Measurements from ENCODE around the gene CDK5R2.
"Not testable (repeated sequence)": the region's sequence is repeated elsewhere in the genome, so short reads cannot be mapped to it uniquely, and the experiment has no call there.

The CDK5R2 gene

GRCh38 chr2:218959141-218959731 is at the start of gene CDK5R2:
TSS of gene CDK5R2 (plus strand) at chr2:218959666. CDS start at chr2:218959821, 155 bp downstream.
- peak; percentile 96 for DNase-seq (ENCODE audit: low spot score)

DNA sequence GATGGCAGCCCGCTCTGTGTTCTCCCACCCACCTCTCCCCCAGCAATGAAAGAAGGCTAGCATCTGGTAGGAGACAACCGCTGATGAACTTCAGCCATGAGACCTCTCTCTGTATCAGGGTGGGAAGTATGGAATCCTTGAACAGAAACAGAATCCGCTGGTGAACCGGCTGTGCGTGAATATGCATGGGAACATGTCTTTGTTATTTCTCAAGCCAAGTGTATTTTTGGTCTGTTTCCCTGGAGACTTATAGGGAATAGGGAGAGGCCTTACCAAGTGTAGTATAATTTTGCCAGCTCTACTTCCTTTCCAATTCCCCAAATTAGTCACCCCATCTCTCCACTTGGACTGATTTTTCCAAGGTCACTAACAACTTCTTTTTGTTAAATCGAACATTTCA is 48.7 kb upstream of the CDK5R2 start:
- no peak for DNase-seq (ENCODE audit: low spot score)

GRCh38 chr2:218920504-218920903 is 39.0 kb upstream of the CDK5R2 start:
- DNase-seq (ENCODE audit: low spot score): no peak

- DNase-seq (ENCODE audit: low spot score): no peak
These were observed 34.7 kb upstream of the CDK5R2 start for GRCh38 chr2:218924757-218925156.

GRCh38 chr2:218925434-218925833 is 34.0 kb upstream of the CDK5R2 start:
- no peak for DNase-seq (ENCODE audit: low spot score)

DNA sequence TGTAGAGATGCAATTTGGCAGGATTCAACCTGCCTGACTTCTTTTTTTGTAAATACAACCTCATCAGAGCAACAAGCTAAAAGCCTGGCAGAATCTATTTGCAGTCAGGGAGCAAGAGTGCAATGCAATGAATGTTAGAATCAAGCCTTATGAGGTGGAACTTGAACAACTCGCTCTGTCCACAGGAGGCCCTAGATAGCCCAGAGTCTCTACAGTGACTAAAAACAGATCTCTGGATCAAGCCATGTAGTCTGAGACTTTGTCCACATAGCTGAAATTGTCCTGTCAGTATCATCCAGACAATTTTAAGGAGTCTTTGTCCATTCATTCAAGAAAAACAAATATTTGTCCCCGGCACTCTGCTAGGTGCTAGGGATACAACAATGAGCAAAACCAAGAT is 32.0 kb upstream of the CDK5R2 start:
- DNase-seq (ENCODE audit: low spot score): no peak

GRCh38 chr2:218927876-218928275 is 31.6 kb upstream of the CDK5R2 start:
- DNase-seq (ENCODE audit: low spot score): no peak

DNA sequence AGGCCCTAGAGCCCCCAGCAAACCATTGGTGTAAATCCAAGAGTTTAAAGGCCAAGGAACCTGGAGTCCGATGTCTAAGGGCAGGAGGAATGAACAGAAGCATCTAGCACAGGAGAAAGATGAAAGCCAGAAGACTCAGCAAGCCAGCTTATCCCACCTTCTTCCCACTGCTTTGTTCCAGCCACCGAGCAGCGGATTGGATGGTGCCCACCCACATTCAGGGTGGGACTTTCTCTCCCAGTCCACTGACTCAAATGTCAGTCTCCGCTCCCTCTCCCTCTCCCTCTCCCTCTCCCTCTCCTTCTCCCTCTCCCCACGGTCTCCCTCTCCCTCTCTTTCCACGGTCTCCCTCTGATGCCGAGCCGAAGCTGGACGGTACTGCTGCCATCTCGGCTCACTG is 29.0 kb upstream of the CDK5R2 start:
- not testable (repeated sequence) for DNase-seq (ENCODE audit: low spot score)

GRCh38 chr2:218931751-218932150 is 27.7 kb upstream of the CDK5R2 start:
- not testable (repeated sequence) for DNase-seq (ENCODE audit: low spot score)

GRCh38 chr2:218944759-218945404 is 14.6 kb upstream of the CDK5R2 start:
- DNase-seq (ENCODE audit: low spot score): no peak

DNA sequence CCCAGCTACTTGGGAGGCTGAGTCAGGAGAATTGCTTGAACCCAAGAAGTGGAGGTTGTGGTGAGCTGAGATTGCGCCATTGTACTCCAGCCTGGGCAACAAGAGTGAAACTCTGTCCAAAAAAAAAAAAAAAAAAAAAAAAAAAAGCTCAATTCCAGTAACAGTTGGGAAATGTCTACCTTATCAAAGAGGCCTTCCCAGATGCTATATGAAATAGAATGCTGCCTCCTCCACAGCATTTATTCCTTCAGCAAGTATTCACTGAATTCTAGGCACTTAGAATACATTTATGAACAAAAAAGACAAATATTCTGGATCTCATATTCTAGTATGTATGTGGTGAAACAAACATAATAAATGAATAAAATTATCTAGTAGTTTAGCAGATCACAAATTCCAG is 12.8 kb upstream of the CDK5R2 start:
- no peak for DNase-seq (ENCODE audit: low spot score)

DNA sequence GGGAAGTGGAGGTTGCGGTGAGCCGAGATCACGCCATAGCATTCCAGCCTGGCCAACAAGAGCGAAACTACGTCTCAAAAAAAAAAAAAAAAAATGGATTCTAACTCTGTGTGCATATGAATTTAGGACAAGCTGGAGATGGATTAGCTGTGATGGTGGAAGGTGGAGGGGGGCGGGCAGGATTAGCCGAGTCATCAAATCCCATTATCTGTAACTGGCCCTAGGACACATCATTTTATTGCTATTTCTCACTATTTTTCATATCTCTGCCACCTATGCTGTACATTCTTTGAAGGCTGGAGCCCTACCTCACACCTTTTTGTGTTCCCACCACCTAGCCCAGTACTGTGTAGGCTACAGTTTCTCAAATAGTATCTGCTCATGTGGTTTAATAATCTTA is 7.3 kb upstream of the CDK5R2 start:
- DNase-seq (ENCODE audit: low spot score): no peak

DNA sequence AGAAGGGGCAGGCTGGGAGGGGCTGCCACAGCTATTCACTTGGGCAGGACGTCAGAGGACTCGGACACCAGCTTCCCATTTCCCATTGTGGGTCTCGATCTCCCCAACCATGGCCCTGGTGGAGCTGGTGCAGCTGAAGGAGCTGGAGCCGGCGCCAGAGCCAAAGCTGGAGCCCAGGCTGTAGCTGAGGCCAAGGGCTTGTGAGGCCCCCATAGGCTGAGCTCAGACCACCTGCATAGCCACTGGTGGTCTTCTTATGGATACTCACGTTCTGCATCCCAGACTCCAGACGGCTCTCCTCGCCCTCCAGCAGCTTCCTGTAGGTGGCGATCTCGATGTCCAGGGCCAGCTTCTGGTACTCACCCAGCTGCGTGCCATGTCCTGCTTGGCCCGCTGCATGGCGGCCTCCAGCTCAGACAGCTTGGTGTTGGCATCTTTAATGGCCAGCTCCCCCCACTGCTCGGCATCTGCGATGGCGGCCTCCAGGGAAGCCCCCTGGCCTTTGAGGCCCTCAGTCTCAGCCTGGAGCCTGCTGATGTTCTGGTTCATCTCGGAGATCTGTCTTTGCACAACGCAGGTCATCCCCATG is 6.0 kb upstream of the CDK5R2 start:
- no peak for DNase-seq (ENCODE audit: low spot score)

- no peak for DNase-seq (ENCODE audit: low spot score)
These were observed 4.7 kb upstream of the CDK5R2 start for GRCh38 chr2:218954541-218955300.

DNA sequence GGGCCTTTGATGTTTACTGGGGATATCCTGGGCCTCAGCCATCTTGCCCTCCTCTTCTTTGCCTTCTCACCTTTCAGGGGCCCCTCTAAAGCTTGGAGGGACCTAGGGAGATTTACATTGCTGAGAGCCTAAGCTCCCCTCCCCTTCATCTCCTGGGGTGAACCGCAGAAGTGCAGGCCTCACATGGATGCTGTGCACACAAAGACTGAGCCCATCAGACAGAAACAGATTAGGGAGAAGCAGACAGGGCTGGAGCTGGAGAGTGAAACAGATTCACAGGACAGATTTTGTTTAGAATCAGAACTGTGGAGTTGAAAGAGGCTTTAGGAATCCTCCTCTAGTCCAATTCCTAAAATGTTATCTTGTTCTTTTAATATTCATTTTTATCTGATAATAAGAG is 3.4 kb upstream of the CDK5R2 start:
- no peak for DNase-seq (ENCODE audit: low spot score)

DNA sequence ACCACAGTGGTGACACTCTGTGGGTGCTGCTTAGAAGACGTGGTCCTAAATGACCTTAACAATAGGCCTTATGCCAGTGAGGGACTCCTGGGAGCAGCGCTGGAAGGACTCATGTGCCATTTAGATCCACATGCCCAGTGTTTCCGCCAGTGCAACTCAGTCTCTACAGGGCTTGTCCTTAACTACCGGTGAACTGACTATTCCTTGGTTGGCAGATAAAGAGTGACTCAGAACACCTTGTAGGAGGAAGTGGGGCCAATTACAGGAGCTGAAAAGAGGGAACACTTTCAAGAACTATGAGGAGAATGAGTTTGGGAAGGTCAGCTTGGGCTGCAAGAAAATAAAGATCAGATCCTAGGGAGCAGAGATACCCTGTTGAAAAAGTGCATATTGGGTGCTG is 1.8 kb upstream of the CDK5R2 start:
- no peak for DNase-seq (ENCODE audit: low spot score)

- DNase-seq (ENCODE audit: low spot score): no peak
These were observed 1.2 kb upstream of the CDK5R2 start for GRCh38 chr2:218958276-218958675.

GRCh38 chr2:218959761-218960308 is 369 bp downstream of the CDK5R2 start:
- DNase-seq (ENCODE audit: low spot score): no peak

GRCh38 chr2:218960309-218961165 is 1.1 kb downstream of the CDK5R2 start:
- peak; percentile 55 for DNase-seq (ENCODE audit: low spot score)

GRCh38 chr2:218961229-218961628 is 1.8 kb downstream of the CDK5R2 start:
- no peak for DNase-seq (ENCODE audit: low spot score)

All from ecto neural progenitor cell (in vitro differentiated cells).